ENCODE measurements around the gene MEI1.
A peak's percentile ranks its signal among the peaks of the same experiment; 100 is the strongest.

The MEI1 gene

GRCh38 chr22:41779929-41780505 is 80.7 kb downstream of the MEI1 start:
- DNase-seq, result peak; percentile 53
- no peaks in the 10 kb centered on the region for H3K27me3 ChIP-seq (ENCODE audit: insufficient read depth, low read depth, severe bottlenecking)

DNA sequence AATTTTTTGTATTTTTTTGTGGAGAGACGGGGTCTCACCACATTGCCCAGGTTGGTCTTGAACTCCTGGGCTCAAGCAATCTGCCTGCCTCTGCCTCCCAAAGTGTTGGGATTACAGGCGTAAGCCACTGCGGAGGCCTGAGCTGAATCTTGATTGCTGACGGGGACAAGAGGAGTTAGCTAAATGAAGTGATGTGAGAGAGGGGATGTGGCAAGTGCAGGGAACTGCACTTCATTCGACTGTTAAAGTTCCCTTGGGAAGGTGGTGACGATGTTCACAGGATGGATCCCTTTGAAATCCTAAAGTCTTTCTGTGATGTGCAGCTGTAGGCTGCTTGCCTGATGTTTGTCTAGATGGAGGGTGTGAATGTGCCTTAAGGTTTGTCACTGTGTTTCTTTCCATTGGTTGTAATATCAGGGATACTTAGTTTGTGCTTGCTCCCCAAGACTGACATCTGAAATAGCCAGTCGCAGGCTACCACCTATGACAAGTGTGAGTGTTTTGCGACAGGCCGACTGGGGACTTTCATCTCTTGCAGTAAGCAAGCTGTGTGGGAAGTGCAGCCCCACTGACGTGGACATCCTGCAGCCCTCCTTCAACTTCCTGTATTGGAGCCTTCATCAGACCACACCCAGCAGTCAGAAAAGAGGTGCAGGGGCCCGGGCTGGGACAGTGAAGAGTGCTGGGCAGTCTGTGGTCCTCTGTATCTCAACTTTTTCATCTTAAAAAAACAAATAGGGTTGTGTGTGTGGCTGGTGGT is 81.6 kb downstream of the MEI1 start:
- Histone ChIP-seq H3K27ac (no peak overlapping the region; the same call in 1 of the 2 replicates), H3K36me3 (no peaks in the 10 kb centered on the region), H3K27me3 (ENCODE audit: insufficient read depth, low read depth, severe bottlenecking) (no peaks in the 10 kb centered on the region), H3K4me3 (ENCODE audit: low read depth, low read length) (no peak overlapping the region), H3K9me3 (ENCODE audit: severe bottlenecking) (no peaks in the 10 kb centered on the region)
- no peak for TF ChIP-seq CTCF (IDR thresholded peaks at IDR 0.05; ENCODE audit: low read depth, low read length)
- DNase-seq, result peak; percentile 23

More at GRCh38 chr22:41779929-41780505, 80.7 kb downstream of the MEI1 start:
- Histone ChIP-seq H3K9me3 (ENCODE audit: severe bottlenecking) (no peaks in the 10 kb centered on the region), H3K4me3 (ENCODE audit: low read depth, low read length) (no peak overlapping the region), H3K27ac (no peak overlapping the region), H3K36me3 (no peaks in the 10 kb centered on the region)
- 0 out of 2 replicates have a peak, but pooled peaks have one; percentile 19 for TF ChIP-seq CTCF (IDR thresholded peaks at IDR 0.05; ENCODE audit: low read depth, low read length)

DNA sequence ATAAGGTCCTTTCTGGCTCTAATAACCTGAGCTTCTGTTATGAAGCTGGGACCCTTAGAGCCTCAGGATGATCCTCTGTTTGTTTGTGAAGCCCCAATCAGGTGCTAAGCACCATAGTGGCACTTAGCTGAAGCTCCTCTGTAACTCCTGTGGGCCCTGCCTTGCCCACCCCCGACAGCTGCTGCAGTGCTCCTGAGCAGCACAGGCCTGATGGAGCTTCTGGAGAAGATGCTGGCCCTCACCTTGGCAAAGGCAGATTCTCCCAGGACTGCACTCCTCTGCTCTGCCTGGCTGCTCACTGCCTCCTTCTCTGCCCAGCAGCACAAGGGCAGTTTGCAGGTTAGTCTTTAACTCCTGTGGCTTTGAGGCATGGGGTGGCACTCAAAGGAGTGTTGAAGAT is 82.2 kb downstream of the MEI1 start:
- H3K27me3 ChIP-seq (ENCODE audit: insufficient read depth, low read depth, severe bottlenecking), result no peaks in the 10 kb centered on the region
- no peak overlapping the region; the same call in 1 of the 2 replicates for H3K27ac ChIP-seq
- H3K9me3 ChIP-seq (ENCODE audit: severe bottlenecking), result no peaks in the 10 kb centered on the region
- H3K4me3 ChIP-seq (ENCODE audit: low read depth, low read length), result no peak overlapping the region
- TF ChIP-seq CTCF (IDR thresholded peaks at IDR 0.05; ENCODE audit: low read depth, low read length), result no peak
- DNase-seq, result no peak
- H3K36me3 ChIP-seq, result no peaks in the 10 kb centered on the region

GRCh38 chr22:41782316-41782715 is 83.0 kb downstream of the MEI1 start:
- H3K4me3 ChIP-seq (ENCODE audit: low read depth, low read length), result no peak overlapping the region
- no peak for TF ChIP-seq CTCF (IDR thresholded peaks at IDR 0.05; ENCODE audit: low read depth, low read length)
- no peaks in the 10 kb centered on the region for H3K36me3 ChIP-seq
- DNase-seq, result peak; percentile 19
- H3K27ac ChIP-seq, result no peak overlapping the region
- no peaks in the 10 kb centered on the region for H3K9me3 ChIP-seq (ENCODE audit: severe bottlenecking)
- H3K27me3 ChIP-seq (ENCODE audit: insufficient read depth, low read depth, severe bottlenecking), result no peaks in the 10 kb centered on the region

DNA sequence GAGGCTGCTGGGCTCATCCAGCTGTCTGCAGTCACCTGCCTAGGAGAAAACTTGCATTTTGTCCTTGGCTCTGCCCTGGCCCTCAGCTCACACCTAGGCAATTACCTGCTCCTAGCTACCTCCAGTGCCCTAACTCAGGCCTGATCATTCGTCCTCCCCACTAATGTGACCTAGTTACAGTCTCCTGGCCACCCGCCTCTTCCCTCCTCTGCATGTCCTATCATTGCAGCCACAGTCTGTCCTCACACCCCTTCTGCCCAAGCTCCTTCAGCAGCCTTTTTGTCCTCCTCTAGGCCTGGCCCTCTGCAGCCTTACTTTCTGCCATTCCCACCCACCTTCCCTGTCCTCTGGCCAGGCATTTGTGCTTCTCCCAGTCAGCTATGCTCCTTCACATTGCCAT is 83.4 kb downstream of the MEI1 start:
- no peaks in the 10 kb centered on the region for H3K9me3 ChIP-seq (ENCODE audit: severe bottlenecking)
- no peak for DNase-seq
- H3K36me3 ChIP-seq, result no peaks in the 10 kb centered on the region
- no peak for TF ChIP-seq CTCF (IDR thresholded peaks at IDR 0.05; ENCODE audit: low read depth, low read length)
- H3K4me3 ChIP-seq (ENCODE audit: low read depth, low read length), result no peak overlapping the region
- 0 out of 2 replicates have a peak overlapping the region, but pooled peaks have one; percentile 7 for H3K27ac ChIP-seq
- no peaks in the 10 kb centered on the region for H3K27me3 ChIP-seq (ENCODE audit: insufficient read depth, low read depth, severe bottlenecking)

Measured in WERI-Rb-1 (cell line).